Stomach (tissue), 4 donors: ENCODE data around the gene CD44.

Experiments
- CTCF ChIP-seq, 7 experiments: fragments of 450-650 bp in 4 of 7; fragments of 200-600 bp in 3 of 7; sonication (generic) in 3 of 7; IDR thresholded peaks; one replicate each; pipeline ENCODE4 v1.5.1; 2016 to 2019; ENCODE audit warnings: antibody characterized with exemption in 7 of 7, control low read depth in 2 of 7, mild to moderate bottlenecking in 1 of 7
- EP300 ChIP-seq: sonication (generic); formaldehyde crosslinking; IDR thresholded peaks from one replicate; pipeline ENCODE4 v1.6.1; 2017; ENCODE audit warnings: antibody characterized with exemption
- POLR2A ChIP-seq, 4 donors: fragments of 450-650 bp; IDR thresholded peaks; one replicate each; pipeline ENCODE4 v1.6.1; 2016; ENCODE audit warnings: antibody characterized with exemption in 4 of 4, control low read depth in 2 of 4, mild to moderate bottlenecking in 1 of 4, moderate library complexity in 1 of 4

- TF ChIP-seq CTCF (IDR thresholded peaks at IDR 0.05) (no peak), POLR2A (IDR thresholded peaks at IDR 0.05) (no peak), EP300 (no peak)
Measured at GRCh38 chr11:35142481-35143075, 3.6 kb downstream of the CD44 start.
